Stimulated activated CD4-positive, alpha-beta T cell treated with anti-CD3 and anti-CD28 coated beads, Interleukin-12 subunit alpha, Interleukin-12 subunit beta, amount 100 ng/mL, for 4 hours (primary cell): ENCODE data around the gene PNPLA7.
"Not testable (repeated sequence)": the region's sequence is repeated elsewhere in the genome, so short reads cannot be mapped to it uniquely, and the experiment has no call there.

Experiments used
- DNase-seq: peaks from one replicate; pipeline ENCODE4 v3.0.0-alpha.2; 2020

Gene PNPLA7

DNA sequence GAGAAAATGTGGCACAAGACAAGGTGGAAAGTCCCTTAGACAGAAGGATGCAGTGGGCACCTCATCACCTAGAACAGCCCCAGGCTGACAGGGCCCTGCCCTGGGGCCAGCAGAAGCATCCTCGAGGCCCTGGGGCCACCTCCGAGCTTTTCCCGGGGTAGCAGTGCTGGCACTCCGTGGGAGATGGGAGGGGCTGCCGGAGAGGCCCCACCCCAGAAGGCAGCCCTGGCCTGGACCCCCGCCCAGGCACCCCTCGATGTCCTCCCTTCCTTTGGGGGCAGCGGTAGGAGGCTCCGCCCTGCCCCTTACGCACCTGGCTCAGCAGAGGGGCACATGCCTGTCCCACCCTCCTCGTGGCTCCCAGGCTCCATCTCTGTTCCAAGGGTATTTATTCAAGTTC is 73.3 kb downstream of the PNPLA7 start:
- no peak for DNase-seq

DNA sequence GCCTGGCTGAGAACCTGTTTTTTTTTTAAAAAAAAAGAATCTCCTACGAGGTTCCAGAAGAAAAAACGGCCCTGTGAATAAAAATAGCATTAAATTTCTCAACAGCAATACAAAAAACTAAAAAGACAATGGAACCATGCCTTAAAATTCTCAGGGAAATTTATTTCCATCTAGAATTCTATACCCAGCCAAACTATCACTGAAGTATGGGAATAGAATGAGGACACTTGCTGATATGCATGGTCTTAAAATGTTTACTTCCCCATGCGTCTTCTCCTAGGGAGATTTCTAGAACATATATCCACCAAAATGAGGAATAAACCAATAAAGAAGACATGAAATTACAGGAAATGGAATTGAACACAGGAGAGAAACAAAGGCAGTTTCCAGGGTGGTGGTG is 74.5 kb downstream of the PNPLA7 start:
- DNase-seq: no peak

DNA sequence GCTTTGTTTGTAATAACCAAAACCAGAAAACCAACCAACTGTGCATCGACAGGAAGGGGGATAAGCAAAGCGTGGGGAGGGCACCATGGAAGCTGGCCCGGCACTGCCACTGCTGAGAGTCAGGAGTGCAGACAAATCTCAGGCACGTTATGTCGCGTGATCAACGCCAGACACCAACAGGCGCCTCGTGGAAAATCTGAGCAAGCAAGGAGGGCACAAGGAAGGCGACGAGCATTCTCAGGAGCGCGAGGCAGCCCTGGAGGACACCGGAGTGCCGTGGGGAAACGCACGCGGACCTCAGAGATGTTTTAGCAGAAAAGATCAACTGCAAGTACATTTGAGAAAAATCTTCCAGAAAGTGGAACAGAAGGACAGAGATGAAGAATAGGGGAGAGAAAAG is 75.9 kb downstream of the PNPLA7 start:
- DNase-seq: no peak

DNA sequence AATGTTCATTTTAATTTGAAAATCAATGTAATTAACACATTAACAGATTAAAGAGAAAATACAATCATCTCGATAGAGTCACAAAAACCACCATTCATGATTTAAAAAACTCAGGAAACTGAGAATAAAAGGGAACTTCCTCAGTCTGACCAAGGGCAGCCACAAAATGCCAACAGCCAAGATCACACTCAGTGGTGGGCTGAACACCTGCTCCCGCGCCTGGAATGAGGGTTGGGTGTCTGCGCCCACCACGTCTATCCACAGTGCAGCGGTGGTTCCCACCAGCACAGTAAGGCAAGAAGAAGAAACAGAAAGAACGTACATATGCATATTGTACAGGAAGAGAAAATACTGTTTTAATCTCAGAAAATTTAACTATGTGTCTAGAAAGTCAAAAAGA is 79.4 kb downstream of the PNPLA7 start:
- DNase-seq: no peak

DNA sequence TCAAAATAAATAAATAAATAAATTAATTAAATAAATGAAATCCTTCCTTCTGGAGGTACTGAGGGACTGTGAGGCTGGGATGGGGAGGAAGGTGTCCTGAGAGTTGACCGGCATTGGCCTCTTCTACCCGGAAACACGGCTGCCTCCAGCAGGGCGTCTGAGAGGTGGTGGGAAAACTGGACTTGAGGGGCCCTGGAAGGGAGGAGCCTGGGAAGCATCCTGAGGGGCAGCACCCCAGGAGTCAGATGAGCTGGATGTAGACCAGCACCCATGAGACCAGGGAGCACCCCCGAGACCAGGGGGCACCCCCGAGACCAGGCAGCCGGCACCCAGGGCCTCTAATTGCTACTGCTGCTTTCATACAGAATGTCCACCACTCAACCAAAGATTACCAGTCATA is 82.3 kb downstream of the PNPLA7 start:
- DNase-seq: no peak

DNA sequence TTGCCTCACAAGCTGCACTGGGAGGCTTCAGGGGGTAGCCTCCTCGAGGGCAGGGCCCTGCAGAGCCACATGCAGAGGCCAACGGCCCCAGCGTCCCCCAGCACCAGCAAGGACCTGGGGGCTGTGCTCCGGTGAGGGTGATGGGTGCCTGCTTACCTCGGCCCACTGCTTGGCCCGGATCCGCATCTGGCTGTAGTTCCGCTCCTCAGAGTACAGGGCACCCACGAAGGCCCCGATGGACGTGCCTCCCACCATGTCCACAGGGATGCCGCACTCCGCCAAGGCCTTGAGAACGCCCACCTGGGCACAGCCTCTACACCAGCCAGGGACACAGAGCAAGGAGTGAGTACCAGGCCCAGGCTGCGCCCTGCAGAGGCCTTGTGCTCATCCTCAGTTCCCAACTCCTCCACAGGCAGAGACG is 83.0 kb downstream of the PNPLA7 start:
- DNase-seq: no peak

DNA sequence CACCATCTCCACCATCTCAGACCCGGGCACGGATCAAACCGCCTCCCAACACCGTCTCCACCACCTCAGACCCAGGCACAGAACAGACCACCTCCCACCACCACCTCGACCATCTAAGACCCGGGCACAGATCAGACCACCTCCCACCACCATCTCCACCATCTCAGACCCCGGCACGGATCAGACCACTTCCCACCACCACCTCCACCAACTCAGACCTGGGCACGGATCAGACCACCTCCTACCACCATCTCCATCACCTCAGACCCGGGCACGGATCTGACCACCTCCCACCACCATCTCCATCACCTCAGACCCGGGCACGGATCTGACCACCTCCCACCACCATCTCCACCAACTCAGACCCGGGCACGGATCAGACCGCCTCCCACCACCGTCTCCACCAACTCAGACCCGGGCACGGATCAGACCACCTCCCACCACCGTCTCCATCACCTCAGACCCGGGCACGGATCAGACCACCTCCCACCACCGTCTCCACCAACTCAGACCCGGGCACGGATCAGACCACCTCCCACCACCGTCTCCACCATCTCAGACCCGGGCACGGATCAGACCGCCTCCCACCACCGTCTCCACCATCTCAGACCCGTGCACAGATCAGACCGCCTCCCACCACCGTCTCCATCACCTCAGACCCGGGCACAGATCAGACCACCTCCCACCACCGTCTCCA is 83.7 kb downstream of the PNPLA7 start:
- DNase-seq: not testable (repeated sequence)

DNA sequence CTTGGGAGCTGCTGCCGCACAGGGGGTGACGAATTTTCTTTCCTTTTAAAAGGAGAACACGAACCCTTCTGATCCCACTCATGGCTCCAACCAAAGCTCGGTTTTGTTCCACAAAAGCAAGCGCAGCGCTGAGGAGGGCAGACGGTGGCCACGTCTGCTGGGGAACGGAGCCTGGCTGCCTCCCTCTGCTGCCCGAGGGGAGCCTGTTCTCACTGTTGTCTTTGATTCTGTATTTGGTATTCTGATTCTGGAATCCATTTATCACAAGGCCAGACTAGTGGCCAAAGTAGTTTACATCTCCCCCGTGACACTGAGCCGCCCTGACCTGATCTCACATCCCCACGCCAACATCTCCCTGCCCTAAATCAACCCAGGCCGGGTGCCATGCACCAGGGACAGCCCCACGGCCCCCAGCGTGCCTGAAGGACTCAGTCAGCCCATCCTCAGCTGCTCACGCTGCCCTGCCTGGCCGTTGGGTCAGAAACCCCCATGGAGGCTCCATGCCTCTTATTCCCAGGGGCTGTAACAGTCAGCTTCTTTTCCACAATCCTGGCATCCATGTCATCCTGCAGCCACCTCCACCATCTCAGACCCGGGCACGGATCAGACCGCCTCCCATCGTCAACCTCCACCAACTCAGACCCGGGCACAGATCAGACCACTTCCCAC is 84.3 kb downstream of the PNPLA7 start:
- no peak for DNase-seq

DNA sequence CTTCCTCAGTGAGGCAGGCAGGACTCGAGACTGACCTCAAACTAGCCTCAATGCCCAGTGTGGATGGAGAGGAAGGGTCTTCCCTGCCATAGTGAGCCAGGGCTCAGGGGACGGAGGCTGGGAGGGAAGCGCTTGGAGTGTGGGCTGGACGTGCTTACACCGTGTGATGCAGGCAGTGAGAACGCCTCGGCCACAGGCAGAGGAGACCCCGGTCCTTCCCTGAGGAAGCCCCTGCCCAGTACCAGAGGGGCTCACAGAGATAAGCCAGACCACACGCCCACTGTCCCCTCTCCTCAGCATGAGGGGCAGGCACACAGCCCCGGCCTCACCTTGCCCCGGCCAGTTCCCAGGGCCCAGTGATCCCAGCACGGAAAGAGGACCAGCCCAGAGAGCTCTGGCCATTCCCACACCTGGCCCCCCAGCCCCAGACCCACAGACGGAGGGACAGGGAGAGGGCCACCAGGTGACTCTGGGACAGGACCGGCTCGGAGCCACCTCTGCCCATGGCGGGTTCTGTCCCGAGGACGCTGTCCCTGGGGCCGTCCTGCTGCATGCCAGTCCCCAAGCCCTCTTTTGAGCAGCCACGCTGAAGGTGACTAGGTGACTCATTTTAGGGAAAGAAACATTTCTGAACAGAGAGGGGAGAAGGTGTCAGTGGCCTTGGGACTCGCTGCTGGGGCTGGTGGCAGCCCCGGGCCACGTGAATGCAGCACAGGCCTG is 85.0 kb downstream of the PNPLA7 start:
- no peak for DNase-seq

DNA sequence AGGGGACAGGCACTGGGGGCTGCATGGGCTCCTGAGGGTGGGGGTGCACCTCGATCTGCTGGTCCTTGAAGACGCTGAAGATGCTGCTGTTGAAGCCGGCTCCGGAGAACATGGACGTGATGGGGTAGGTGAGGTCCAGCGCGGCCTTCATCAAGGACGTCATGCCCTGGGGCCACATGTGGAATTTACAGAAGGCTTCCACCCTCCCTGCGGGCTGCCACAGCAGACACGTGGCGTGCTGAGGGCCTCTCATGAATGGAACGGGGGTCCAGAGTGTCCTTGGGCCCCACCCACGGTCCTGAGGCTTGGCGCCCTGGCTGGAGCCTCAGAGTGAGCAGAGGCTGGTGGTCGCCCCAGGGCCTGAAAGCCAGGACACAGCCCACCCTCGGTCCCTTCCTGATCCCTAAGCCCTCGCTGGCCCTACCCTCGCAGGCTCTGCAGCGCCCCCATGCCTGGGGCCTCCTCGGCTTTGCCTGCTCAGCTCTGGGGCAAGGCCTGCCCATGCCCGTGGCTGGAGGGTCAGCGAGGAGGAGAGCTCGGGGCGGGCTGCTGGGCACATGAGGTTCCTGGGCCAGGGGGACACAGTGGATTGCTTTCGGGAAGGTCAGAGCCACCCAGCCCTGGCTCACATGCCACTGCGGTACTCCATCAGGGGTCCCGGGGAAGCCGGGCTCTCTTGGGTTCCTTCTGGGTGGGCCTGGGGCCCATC is 85.8 kb downstream of the PNPLA7 start:
- DNase-seq: no peak

DNA sequence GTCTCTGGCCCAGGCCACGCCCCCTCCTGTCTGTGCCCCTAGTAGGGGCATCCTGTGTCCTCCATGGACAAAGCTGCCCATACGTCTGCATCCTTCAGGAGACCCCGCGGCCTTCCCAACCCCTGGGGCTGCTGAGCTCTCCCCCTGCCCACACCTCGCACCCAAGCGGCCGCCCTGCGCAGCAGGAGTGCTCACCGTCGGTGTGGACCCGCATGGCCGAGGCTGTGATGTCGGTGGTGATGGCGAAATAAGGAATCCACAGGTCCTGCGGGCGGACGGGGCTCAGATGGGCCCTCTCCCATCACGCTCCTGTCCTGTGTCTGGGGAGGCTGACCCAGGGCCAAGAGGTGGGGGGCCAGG is 86.3 kb downstream of the PNPLA7 start:
- DNase-seq: no peak

DNA sequence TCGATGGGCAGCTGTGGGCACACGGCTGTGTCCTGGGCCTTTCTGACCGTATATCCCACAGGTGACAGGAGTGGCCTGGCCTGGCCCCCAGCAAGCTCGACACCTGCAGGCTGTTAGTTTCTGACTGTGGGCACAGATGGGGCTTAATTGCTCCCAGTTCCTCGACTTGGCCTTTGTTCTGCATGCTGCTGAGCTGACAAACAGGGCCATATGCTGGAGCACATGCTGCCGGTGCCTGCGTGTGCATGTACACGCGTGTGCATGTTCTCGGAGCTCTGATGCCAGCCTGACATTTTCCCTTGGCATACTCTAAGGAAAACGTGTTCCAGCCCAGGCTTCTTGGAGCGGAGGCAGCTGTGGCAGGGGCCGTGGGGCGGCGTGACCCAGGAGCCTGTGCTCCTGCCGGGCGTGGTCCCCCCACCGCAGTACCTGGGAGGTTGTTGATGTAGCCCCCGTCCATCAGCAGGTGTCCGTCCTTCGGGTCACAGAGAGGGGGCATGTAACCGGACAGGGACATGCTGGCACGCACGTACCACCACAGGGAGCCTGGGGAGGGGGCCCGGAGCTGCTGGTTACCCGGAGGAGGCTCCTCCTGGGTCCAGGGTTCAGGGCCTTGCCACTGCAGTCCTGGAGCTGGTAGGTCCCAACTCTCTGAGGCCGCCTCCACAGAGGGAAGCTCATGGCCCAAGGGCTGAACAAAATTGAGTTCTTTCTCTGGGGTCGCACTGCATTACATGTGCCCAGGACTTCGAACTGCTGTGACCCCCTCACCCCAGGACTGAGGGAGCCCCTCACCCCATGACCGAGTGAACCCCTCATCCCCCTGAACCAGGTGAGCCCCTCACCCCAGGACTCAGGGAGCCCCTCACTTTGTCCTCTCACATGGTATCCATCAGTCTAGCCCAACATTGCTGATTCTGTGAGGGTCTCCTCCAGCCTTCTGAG is 86.9 kb downstream of the PNPLA7 start:
- DNase-seq: no peak

DNA sequence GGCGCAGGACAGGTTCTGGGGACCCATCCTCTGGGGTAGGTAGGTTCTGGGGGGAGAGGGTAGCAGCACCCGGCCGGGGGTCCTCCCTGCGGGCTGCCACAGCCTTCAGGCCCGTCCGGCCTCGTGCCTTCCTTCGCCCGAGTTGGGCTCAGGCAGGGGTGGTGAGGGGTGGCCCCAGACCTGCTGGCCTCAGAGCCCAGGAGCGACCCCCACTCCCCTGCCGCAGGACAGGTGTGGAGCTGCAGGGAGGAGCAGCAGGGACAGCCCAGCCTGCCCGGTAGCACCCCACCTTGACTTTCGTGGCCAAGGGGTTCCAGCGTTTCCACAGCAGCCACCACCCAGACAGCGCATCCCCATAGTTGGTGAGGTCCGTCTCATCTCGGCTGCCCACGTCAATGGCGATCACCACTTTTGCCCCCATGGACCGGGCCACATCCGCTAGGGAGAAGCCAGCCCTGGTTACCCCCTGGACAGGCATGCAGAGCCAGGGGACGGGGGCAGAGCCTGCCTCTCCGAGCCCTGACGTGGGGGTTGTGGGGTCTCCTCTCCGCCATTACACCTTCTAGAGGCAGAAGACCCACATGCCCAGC is 87.7 kb downstream of the PNPLA7 start:
- no peak for DNase-seq

DNA sequence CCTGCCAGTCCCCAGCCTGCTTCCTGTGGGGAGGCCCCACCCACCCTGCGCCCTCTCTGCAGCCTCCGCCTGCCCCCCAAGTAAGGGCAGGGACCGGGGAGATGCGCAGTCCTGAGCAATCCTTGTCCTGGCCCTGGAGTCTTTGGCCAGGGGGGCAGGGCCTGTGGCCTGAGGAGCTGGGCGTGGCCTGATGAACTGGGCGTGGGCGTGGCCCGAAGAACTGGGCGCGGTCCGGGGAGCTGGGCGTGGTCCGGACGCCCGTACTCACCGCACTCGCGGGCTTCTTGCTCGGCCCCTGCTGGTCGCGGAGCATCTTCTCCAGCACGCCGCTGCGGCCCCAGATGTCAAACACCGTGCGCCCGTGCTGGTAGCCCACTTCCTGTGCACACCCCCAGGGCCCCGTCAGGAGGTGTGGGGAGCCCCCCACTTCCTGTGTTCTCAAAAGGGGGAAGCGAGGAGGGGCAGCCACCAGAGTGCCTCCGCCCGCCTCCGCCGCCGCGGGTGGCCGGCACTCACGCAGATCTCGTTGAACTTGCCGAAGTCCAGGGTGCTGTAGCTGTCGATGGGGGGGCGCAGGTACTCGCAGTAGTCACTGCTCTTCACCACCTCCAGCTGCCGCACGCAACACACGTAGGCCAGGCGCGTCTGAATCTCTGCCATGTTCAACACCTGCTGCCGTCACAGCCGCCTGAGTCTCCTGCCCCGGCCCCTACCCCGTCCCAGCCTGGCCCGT is 88.4 kb downstream of the PNPLA7 start:
- DNase-seq: peak; percentile 63

DNA sequence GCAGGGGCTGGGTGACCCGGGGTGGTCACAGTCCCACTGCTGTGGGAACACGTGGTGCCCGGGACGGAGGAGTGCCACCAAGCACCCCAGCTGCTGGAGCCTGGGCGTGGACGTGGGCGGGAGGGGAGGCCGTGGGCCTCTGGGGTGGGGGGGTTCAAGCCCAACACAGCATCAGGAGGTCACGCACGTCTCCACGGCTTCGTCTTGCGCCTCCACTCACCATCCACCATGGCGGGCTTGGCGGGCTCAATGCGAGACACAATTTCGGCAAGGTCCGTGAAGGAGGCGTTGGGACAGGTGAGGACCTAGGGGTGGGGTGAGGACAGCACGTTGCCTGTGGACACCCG is 88.9 kb downstream of the PNPLA7 start:
- no peak for DNase-seq

DNA sequence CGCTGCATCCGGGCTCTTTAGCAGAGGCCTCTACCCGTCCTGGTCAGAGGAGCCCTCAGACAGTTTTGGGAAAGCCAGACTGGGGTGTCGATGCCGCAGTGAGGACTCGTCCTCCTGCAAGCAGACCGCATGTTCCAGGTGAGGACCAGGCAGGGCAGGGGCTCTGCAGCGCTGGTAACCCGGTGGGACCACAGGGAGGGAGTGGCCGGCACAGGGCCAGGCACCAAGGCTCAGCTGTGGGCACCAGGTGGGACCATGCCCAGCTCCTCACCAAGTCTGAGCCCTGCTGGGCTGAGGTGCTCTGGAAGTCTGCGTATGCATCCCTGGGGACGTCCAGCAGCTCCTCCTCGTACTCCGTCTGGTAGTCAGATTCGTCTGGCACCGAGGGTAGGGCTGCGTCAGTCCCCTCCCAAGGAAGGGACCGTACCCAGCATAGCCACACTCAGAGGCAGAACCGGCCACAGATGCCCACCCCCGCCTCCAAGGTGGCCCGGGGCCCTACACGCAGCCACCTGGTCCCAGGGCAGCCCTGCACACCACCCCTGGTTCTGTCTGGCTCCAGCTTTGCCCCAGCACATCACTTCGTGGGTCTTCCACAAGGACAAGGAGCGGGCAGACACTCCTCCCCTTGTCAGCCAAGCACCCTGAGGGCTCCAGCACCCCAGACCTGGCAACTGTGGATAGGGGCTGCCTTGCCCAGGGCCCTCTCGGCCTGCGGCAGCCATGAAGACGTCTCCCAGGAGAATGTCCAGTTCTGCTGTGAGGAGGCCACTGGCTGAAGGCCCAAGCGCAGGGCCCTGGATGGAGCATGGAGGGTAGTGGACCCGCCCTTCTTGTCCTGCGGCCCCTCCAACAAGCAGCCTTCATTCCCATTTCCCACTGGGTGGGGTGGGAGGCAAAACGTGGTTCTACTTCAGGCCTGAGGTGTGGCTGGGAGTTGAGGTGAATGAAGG is 89.6 kb downstream of the PNPLA7 start:
- no peak for DNase-seq

DNA sequence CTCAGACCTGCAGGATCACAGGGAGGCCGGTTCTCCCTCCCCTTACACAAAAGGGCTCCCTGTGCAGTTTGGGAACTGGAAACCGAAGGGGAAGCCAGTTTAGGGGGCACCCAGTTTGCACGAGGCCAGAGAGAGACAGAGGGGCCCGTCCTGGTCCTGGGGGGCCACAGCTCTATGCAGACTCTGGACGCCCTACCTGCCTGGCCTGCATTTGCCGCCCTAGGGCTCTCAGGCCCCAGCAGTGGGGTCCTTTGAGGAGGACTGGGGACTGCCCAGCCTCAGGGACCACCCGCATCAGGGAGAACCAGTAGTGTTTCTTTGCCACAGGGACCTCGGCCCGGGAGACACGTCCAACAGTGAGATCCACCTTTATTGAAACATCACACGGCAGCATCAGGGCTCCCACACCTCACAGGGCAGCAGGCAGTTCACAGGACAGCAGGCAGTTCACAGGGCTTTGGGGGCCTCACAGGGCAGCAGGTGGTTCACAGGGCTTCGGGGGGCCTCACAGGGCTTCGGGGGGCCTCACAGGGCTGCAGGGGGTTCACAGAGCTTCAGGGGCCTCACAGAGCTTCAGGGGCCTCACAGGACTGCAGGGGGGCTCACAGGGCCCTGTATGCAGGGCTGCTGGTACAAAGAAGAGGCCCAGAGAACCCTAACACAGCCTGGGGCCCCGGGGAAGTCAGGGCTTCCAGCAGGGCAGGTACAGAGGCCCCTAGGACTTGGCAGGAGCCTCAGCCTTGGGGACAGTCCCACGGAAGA is 90.4 kb downstream of the PNPLA7 start:
- DNase-seq: no peak

DNA sequence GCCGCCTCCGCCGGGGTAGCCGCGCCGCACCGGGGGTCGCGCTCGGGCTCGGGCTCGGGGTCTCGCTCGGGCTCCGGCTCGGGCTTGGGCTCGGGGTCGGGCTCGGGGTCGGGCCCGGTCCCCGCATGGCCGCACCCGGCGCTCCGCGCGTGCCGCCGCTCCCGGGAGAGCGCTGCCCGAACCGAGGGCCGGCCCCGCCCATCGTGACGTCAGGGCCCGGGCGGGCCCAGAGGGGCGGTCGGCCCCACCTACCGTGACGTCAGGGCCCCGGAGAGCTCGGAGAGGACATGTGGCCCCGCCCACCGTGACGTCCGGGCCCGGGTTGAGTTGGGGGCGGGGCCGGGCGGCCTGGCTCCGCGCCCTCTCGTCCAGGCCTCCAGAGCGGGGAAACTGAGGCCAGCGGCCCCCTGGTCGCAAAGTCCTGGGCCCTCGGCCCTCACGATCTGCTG is 91.0 kb downstream of the PNPLA7 start, which contains the start of gene NSMF:
Gene NSMF (minus strand): TSS at position 183 of the 449 bp plus-strand sequence. CDS start 232 bp downstream, outside the sequence.
- DNase-seq: peak; percentile 97
